ENCODE measurements around the gene TAS2R8.

TAS2R8 gene

GRCh38 chr12:10759657-10760056, 47.4 kb downstream of the TAS2R8 start:
- Histone ChIP-seq H3K27ac (ENCODE audit: insufficient read depth, low read depth, low read length, poor library complexity, severe bottlenecking) (no peak overlapping the region), H3K36me3 (ENCODE audit: control insufficient read depth, insufficient read depth, low read length) (no peaks in the 10 kb centered on the region), H3K27me3 (ENCODE audit: control insufficient read depth, insufficient read depth, low read length, poor library complexity, severe bottlenecking) (no peaks in the 10 kb centered on the region), H3K4me3 (ENCODE audit: insufficient read depth, low read depth, low read length) (no peak overlapping the region), H3K4me1 (ENCODE audit: control insufficient read depth, insufficient read depth, low read length) (no peaks in the 10 kb centered on the region), H3K9me3 (ENCODE audit: control insufficient read depth, low read length) (no peaks in the 10 kb centered on the region)
- WGBS, 2 experiments, result 62 to 92% methylated on average over 1 to 2 of the region's 2 CpGs

DNA sequence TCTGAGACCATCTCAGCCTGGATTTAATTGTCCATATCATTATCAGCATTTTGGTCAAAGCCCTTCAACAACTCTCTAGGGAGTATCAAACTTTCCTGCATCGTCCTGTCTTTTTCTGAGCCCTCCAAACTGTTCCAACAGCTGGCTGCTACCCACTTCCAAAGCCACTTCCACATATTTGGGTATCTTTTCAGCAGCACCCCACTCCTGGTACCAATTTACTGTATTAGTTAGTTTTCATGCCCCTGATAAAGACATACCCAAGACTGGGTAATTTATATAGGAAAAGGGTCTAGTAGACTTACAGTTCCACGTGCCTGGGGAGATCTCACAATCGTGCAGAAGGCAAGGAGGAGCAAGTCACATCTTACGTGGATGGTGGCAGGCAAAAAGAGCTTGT, 50.9 kb downstream of the TAS2R8 start:
- Histone ChIP-seq H3K27me3 (ENCODE audit: control insufficient read depth, insufficient read depth, low read length, poor library complexity, severe bottlenecking) (no peaks in the 10 kb centered on the region), H3K36me3 (ENCODE audit: control insufficient read depth, insufficient read depth, low read length) (no peaks in the 10 kb centered on the region), H3K27ac (ENCODE audit: insufficient read depth, low read depth, low read length, poor library complexity, severe bottlenecking) (no peak overlapping the region), H3K4me3 (ENCODE audit: insufficient read depth, low read depth, low read length) (no peak overlapping the region), H3K4me1 (ENCODE audit: control insufficient read depth, insufficient read depth, low read length) (no peaks in the 10 kb centered on the region), H3K9me3 (ENCODE audit: control insufficient read depth, low read length) (no peaks in the 10 kb centered on the region)
- WGBS, 2 experiments, result 86% methylated on average over 4 of the region's 4 CpGs

All from ectodermal cell (in vitro differentiated cells).